Activated effector memory CD4-positive, alpha-beta T cell treated with anti-CD3 and anti-CD28 coated beads, Interleukin-2, amount 50 U/mL, for 16 hours (primary cell): ENCODE results near the gene HIPK2.
A peak's percentile ranks its signal among the peaks of the same experiment; 100 is the strongest.
"Not testable (repeated sequence)": the region's sequence is repeated elsewhere in the genome, so short reads cannot be mapped to it uniquely, and the experiment has no call there.

ENCODE experiments used
- DNase-seq: peaks from one replicate; pipeline ENCODE4 v3.0.0-alpha.2; 2020

The HIPK2 gene

DNA sequence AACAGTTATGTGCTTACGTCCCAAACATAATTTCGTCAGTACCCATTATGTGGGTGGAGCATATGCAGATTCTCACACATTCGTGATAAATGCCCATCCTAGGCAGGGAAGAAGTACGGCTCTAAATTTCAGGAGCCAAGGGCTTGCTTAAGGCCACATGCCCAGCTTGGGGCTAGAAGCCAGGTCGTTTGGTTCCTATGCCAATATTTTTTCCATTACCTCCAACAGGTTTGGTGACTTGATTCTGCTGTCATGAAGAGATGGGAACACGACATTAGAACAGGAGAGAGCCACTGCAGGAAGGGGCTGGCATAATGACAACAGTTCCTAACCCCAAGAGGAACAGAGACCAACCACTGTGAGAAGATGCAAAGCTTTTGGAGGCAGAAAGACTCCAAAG, 85.1 kb downstream of the HIPK2 start:
- DNase-seq, result no peak

DNA sequence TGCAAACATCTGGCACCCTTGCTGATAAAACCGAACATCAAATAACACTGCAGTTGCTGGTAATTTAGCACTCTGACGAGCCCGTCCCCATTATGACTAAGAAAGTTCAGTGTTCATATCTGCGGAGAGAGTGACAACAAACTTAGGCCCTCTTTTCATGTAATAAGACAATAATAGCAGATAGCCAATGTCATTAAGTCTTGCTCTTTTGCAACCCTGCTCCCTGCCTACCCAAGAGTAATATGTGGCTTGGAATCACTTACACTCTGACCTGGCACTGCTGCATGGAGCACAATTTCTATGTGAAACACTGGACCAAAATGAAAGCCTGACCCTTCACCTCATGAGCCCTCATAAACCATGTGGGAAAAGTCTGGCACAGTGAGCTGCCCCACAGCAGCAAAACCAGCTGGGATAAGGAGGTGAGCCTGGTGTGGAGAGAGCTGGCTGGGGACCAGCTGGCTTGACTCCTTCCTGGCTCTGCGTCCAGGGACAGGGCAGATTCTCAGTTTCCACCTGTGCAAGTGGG, 86.5 kb downstream of the HIPK2 start:
- no peak for DNase-seq

DNA sequence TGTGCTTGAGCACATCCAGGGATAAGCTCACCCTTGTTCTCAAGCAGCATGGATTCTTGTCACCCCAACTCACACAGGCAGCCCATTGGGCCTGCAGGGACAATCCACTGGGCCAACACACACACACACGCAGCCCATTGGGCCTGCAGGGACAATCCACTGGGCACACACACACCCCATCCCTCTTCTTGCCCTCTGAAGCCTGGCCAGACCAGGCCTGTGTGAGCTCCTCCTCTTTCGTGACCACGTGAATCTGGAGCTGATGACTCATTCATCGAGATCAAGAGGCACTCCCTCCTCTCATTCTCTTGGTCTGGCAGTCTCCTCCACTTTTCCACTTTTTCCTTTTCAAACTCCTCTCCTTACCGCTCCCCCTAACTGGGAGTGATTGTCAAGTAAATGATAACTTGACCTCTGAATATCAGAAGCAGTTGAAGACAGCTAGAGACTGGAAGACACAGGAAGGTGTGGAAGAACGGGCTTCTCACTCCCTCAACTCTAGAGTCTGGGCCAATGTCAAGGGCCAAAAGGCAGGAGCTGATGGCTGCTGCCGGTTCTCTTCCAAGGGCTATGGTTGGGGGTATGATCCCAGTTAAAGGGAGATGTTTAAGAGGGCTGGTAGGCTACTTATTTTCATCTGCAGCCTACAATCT, 89.7 kb downstream of the HIPK2 start:
- DNase-seq, result no peak

DNA sequence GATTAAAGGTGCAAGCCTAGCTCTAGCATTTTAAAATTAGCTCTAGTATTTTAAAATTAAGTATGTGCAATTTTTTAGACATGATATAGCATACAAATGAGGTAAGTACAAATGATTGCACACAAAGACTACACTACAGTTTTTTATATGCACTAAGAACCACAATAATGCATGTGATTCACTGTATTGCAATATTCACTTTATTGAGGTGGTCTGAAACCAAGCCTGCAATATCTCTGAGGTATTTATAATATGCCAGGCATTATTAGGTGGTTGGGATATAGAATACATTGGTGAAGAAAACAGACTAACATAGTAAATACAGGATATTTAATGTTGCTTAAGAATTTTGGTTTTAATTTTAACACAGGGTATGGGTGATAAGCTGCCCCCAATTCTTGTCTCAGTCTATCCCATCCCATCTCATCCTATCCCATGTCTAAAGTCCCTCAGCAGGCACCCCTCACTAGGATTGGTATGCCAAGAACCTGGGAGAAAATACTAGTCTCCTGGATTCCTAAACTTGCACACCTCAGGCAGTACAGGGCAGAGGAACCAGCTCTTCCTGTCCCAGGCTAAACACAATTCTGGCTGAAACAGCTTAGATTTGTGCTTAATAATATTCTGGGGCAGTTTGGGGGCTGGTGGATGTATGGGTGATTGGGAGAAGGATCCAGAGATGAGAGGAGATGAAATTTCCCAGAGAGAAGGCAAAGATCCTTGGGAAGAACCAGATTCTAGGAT, 90.4 kb downstream of the HIPK2 start:
- DNase-seq, result no peak

DNA sequence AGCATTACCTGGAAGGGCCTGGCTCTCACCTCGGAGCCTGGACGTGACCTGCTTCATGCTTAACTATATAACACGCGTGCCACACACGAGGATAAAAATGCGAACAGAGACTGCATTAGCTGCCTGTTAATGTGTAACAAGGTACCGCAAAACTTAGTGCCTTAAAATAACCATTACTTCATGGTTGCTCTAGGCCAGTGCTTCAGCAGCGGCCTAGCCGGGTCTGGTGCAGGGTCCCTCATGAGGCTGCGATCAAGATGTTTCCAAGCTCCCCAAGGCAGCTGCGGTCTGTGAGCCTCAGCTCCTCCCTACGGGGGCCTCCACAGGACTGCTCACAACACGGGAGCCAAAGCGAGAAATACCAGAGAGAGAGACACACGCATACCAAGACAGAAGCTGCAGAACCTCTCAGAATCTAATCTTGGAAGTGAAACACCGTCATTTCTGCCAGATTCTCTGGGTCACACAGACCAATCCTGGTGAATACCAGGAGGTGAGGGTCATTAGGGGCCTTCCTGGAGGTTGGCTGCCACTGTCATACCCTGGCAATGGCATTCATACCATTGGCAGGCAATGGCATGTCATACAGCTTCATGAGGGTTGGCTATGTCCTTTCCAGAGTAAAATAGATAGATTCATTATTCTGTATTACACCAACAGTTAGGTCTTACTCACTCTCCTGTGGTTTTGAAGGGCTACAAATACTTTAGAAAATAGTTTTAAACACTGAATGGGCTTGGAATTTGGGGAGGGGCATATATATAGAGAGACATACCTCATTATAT, 94.5 kb downstream of the HIPK2 start:
- DNase-seq, result no peak

DNA sequence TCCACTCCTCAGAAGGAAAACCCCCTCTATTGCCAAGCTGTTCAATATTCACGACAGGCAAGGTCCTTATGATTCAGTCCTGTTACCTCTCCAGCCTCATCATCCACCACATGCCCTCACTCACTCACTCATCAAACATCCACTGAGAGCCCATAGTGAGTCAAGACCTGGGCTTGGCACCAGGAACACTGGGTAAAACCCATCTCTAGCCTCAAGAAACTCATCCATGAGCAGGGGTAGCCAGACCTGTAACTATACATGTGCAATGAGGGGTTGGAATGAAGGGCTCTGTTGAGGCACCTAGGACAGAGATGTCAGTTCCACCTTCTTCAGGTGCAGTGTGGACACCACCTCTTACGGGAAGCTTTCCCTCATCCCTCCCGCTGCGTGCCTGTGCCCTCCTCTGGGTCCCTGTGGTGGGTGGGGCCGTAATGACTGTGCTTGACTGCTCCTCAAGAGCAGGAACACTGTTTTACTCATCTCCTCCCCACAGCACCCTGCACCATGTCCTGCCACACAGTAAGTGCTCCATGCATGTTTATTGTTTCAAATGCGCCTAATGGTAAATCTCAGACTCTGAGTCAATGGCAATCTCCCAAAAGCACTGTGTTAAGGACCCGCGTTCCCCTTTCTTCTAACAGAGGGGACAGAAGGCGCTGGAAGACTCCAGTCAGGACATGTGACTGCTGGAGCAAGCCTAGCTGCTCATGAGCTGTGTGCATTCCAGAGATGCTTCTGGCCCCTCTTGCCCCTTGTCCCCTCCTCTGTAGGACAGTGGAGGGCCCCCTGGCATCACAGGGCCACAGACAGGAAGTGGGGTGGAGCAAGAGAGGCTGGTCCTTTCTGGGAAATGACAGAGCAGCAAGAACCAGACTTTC, 95.4 kb downstream of the HIPK2 start:
- DNase-seq, result peak; percentile 74

DNA sequence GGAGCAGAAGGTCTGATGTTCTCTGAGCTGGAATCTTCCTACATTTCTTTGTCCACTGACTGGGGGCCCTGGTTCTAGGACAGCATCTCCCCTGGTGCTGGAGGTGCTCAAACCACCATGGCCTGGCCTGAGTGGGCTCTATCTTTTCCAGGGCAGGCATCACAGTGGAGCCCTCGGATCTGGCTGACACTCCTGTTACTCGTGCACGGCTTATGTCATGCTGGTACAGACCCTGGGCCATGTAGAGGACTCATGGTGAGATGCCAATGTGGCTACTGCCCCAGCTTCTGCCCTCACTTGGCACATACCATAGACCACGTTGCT, 96.0 kb downstream of the HIPK2 start:
- DNase-seq, result no peak

DNA sequence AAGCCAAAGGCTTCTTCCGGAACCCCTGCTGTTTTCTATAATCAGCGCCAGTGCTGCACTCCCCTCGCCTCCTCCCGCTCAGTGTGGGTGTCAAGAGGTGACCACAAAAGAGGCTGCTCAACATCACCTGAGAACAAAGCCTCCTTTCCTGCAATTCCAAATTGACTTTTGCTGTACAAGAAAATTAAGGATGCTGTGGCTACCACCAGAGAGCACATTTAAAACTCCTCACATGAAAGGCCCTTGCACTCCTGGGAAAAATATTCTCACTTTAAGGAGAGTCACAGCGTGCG, 96.4 kb downstream of the HIPK2 start:
- no peak for DNase-seq

DNA sequence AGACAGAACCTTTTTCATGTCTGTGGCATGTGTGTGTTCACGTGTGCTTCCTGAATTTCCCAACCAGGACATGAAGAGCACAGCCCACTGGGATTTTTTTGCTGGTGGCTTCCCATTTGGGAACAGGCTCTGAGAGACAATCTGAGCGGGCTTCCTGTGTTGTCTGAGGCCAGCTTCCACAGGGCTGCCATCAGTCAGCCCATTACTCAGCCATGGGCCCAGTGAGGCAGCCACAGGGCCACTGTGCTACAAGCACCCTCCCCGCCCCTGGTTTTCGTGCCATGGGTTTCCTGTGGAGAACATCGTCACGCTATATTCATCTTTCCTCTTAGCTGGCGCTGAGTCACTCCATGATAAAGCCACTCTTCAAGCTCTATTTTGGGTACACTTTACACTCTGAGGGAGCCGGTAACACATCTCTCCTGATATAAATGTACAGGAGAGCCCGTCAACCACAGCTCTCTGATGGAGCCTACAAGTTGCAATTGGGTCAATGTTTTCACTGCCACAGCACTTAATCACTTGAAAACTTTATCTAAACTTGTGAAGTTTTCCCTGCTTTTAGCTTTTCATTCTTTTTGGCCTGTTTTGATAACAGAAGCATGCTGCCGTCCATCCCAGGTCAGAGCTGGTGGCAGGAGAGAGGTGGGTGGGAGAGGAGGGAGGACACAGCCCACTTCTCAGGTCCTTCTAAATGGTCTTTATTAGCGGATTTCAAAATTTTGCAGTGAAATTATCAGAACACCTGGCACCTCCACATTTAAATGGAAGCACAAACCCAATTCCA, 96.9 kb downstream of the HIPK2 start:
- peak; percentile 88 for DNase-seq

DNA sequence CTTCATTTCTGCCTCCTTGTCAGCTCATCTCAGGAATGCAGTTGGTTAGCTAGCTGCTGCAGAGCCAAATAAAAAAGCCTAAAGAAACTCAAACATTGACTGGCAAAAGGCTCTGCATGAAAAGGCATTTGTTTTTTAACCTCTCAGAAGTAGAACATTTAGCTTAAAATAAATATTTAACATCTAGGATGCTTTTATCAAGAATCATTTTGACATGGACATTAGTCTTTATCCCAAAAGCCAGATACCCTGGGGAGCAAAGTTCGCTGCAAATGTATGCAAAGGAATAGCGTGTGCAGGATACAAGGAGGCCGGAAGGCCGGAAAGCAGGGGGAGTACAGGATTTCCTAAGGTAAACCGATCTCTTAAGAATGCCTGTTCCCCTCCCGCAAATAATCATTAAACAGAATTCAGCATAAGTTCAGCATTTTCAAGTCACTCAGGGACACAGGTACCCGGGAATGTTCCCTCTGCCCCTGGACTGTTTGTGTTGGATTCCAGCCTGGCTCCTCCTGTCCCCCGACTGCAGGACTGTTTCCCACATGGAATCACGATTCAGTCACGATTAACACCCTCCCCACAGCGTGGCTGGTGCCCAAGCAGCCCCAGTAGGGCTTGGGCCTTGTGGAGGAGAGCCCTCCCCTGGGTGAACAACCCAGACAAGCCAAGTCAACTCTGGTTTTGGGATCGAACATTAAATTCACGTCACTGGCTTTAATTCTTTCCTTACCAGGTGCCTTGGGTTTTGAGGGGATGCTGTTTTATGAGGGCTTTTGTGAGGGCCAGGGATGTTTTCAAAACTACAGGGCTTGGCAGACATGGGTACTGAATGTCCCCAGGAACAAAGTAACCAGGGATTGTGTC, 97.8 kb downstream of the HIPK2 start:
- DNase-seq, result no peak

DNA sequence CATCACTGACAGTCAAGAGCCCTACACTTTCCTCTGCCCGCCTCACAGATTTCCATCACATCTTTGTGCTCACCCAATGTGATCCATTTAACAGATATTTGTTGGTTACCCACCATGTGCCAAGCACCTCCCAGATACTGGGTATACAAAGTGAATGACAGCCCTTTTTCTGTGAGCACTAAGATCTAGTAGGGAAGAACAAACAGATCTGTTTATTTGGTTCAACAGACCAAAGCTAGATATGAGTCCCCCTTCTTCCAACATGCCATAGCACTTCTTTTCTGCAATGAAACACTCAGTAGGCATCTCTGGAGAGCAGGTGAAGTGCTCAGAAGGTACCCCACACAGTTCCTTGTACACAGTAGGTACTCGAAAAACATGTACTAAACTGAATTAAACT, 101.4 kb downstream of the HIPK2 start:
- no peak for DNase-seq

DNA sequence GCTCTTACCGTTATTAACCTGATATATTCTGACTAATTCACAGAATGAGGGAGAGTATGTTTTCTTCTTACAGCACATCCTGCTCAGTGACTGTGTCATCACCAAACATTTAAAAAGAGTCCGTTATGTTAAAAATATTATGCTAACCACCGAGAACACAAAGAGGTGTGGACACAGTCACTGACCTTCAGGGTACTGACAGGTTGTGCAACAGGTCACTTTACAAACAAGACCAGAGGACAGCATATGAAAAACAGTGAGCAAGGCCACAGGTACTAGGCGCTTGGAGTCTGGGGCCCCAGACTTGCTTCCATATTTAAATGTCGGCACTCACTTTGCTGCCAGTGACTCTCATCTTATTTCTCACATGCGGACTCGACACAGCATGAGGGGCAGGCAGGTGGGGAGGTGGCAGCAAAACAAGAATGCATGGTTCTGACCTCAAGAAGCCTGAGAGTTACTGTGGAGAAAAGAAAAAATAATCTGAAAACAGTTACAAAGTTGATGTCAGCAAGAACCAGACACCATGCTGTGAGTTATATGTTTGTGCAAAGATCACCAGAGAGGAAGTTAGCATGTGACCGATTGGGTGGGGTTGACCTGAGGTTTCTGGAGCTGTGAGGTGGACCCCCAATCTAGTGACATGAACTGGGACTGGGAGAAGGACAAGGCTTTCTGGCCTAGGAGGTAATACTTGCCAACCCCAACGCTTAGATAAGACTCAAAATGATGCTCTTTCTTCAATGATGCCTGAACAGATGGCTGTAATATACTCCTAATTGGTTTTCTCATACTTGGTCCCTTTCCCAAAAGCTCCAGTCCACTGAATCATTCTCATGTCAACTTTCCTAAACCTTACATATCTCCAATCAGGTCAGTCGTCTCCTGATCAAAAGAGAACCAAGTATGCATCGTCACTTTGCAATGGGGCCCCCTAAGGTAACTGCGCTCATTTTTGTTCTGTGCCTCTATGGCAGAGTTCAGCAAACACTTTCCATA, 102.4 kb downstream of the HIPK2 start:
- DNase-seq, result no peak

DNA sequence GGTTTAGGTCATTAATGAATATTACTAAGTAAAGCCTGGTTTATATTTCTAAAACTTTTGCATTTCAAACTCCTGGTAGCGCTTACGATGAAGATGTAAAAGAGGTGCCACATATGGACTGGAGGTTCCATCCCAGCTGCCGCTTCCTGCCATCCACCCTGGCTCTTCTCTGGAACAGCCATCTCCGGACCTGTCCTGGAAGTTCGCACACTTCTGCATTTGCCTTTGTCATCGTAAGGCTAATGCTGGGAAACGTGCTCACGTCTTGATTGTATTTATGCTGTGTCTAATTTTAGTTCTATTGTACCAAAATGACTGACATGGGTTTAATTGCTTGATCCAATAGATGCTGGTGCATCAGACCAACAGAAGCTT, 103.1 kb downstream of the HIPK2 start:
- no peak for DNase-seq

DNA sequence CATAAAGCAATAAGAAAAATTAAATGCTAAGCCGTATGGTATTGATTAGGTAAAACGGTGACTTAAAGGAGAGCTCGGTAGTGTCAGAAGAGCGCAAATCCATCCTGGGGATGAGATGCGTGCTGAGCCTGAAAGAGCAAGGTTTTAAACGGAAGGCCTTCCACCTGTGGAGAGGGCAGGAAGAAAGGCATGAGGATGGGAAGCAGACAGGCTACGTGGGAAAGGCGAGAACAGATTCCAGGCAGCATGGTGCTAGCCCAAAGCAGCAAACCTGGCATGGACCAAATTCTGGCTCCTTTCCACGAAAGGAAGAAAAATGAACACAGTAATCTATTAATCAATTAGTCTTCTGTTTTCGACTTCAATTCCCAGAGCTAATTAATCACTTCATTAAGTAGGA, 103.5 kb downstream of the HIPK2 start:
- DNase-seq, result no peak

DNA sequence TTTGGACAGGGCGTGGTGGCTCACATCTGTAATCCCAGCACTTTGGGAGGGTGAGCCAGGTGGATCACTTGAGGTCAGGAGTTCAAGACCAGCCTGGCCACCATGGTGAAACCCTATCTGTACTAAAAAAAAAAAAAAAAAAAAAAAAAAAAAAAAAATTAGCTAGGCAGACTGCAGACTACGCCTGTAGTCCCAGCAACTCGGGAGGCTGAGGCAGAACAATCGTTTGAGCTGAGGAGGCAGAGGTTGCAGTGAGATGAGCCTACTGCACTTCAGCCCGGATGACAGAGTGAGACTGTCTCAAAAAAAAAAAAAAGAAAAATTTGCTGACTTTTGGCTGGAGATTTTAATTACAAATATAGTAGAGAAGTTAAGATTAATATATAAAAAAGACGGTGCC, 104.0 kb downstream of the HIPK2 start:
- DNase-seq, result no peak

DNA sequence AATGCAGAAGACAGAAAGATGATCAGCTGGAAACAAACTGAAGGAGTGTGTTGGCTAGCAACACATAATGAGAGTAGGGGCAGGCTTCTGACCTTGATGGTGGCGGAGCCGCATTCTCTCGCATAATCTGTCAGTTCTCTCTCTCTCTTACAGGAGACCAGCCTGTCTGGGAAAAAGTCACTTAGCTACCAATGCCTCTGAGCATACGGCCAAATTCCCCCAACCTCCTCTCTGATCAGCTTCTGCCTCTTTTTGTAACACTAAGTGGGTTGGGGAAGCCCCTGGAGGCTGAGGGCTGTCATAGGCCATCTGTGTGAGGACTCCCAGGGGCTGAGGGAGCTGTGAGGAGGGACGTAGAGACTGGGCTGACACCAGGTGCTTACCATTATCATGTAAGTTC, 104.6 kb downstream of the HIPK2 start:
- peak; percentile 67 for DNase-seq

DNA sequence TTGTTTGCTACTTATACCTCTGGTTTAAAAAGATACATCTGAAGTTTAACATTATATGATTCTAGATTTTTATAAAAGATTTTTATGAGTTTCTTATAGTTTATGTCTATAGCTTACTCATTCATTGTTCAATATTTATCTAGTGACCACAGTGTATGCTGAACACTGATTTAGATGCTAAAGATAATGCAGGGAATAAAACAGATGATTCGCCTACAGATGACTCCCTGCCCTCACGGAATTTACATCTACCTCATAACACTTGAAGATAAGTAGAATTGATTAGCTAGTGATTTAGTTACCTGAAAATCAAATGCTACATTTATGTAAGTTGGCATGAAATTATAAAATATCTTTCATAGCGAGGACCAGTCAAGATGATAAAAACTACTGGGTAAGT, 105.8 kb downstream of the HIPK2 start:
- DNase-seq, result no peak

DNA sequence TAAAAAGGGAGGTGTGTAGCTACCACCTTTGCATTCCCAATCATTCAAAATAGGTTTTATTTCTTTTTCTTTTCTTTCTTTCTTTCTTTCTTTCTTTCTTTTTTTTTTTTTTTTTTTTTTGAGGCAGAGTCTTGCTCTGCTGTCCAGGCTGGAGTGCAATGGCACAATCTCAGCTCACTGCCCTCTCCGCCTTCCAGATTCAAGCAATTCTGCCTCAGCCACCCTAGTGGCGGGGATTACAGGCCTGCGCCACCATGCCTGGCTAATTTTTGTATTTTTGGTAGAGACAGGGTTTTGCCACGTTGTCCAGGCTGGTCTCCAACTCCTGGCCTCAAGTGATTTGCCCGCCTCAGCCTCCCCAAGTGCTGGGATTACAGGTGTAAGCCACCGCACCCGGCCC, 107.1 kb downstream of the HIPK2 start:
- not testable (repeated sequence) for DNase-seq

DNA sequence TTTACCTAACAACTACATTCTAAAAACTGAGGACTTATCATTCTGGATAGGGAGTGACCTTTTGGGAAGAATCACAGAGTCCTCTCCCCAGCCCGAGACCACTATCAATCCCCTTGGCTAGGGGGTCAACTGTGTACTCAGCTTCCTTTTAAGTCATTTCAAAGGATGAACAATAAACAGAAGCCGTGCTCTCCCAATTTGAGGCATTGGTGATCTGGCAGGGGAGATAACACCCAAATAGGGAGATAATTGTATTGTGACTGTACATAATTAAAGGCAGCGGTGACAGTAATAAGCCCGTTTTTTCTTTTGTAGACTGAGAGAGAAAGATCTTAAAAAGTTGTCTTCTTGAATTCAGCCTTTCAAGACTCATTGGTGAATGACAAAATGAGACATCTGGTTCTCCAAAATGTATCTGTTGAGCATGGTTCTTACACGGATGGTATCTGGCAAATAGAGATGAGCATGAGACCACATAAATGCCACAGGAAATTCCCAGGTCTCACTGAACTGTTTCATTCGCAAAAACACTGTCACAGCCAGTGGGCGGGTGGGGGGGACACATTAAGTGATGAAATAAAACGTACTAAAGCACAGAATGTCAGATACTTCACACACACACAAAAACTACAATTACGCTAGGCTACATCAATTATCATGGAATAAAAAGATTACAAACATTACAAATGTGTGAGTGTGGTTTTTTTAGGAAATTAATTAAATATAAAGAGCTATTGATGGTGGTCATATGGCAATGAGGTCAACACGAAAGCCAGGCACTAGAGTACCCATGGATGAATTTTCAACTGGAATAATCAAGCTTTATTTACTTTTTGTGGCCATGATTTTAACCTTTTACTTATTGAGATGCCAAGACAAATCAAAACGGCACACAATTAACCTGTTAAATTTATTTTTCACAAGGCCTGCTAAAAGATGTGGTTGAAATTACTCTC, 108.4 kb downstream of the HIPK2 start:
- no peak for DNase-seq
